Measurements from ENCODE around the gene ECI1. TPM values are rescaled to one million over a fixed set of nuclear protein-coding genes. Genes with fewer than 3 reads are reported as not detected.
A peak's percentile ranks its signal among the peaks of the same experiment; 100 is the strongest.

ECI1 gene
- total and polyA plus RNA-seq, 2 of the 13 experiments (the other 11 are each of a cell fraction or from before 2014, with no cell fraction given), result 82.0 to 102 TPM

GRCh38 chr16:2237493-2238149 lies 13.8 kb downstream of the ECI1 start:
- no TSS peak for BruUV-seq (replicated peaks)
- in situ Hi-C loops (cut with HindIII; ENCODE audit: extremely low pct_ligation_motif_present, low pct_unique_long_range_greater_than_20kb) (no loop called here), intact Hi-C loops (cut with micrococcal nuclease; ENCODE audit: unreplicated experiment) (no loop called here)
- no peaks in the 10 kb centered on the region for H3K27me3 ChIP-seq (ENCODE audit: control insufficient read depth in 1 of 2, insufficient read depth in 2 of 2, low read length in 2 of 2)
- H2AFZ ChIP-seq (ENCODE audit: low read length), result no peak overlapping the region
- no peak overlapping the region for H3K27ac ChIP-seq (ENCODE audit: extremely low read length, insufficient read depth, low read length)
- ChIA-PET POLR2A (interaction anchor here (1.9 to 3.5 kb wide), 2 partner anchors 11 to 13 kb away, joined by 11 to 16 read pairs; partner anchors contain the start of gene ECI1), CTCF (ENCODE audit: low intra/inter-chr PET ratio, low total read pairs) (no interaction called here)
- peaks cover 31% of the 10 kb centered on the region for H3K4me1 ChIP-seq (ENCODE audit: insufficient read depth, low read length)
- no peaks in the 10 kb centered on the region for H3K79me2 ChIP-seq (ENCODE audit: insufficient read depth, low read length)
- FAIRE-seq (no peak), ATAC-seq (no peak; the same call in 2 of the 3 replicates), DNase-seq (ENCODE audit: low spot score) (no peak)
- 84% methylated on average over 31 of the region's 65 CpGs for WGBS (ENCODE audit: low lambda C conversion rate)
- H3K4me2 ChIP-seq (ENCODE audit: low read depth, low read length), result no peak overlapping the region
- no peaks in the 10 kb centered on the region for H3K9me3 ChIP-seq (ENCODE audit: low read length)
- no peak overlapping the region for H3K9ac ChIP-seq (ENCODE audit: insufficient read depth, low read depth, low read length)
- no peak overlapping the region for H3K4me3 ChIP-seq (replicated peaks in 1 of 3; ENCODE audit: insufficient read depth in 1 of 3, low read depth in 2 of 3, low read length in 3 of 3)
- H3K36me3 ChIP-seq (replicated peaks in 1 of 2; ENCODE audit: control insufficient read depth in 1 of 2, insufficient read depth in 2 of 2, low read length in 2 of 2), result peaks cover 3 to 13% of the 10 kb centered on the region in 2 experiments; a peak in 4 of 5 replicates
- 0 out of 2 replicates have a peak, but pooled peaks cover 2% of the 10 kb centered on the region for H4K20me1 ChIP-seq (ENCODE audit: insufficient read depth, low read length)
- peak; percentile 69 for TF ChIP-seq AGO1 (IDR thresholded peaks at IDR 0.05; ENCODE audit: low read depth, low read length, poor library complexity, severe bottlenecking)
- peak; percentile 71; the same call in 1 of the 2 replicates for TF ChIP-seq AKAP8 (CRISPR knock-in tag; IDR thresholded peaks at IDR 0.05)
- 0 out of 2 replicates have a peak, but pooled peaks have one; percentile 52 for TF ChIP-seq ZHX1 (CRISPR knock-in tag; IDR thresholded peaks at IDR 0.05; ENCODE audit: low read depth)
- no peak for TF ChIP-seq ZNF143 (CRISPR knock-in tag; IDR thresholded peaks at IDR 0.05)
- TF ChIP-seq AGO2 (optimal IDR thresholded peaks at IDR 0.05; ENCODE audit: low read depth, low read length), result peak; percentile 77
- TF ChIP-seq POLR2G (IDR thresholded peaks at IDR 0.05; ENCODE audit: low read depth, low read length), result peak; percentile 5; the same call in 1 of the 2 replicates
- TF ChIP-seq ZNF598 (CRISPR knock-in tag; IDR thresholded peaks at IDR 0.05; ENCODE audit: borderline replicate concordance), result no peak

Measured in HepG2 (cell line).